K562 (cell line): ENCODE measurements around the gene MYB. TPM values are rescaled to one million over a fixed set of nuclear protein-coding genes. Genes with fewer than 3 reads are reported as not detected.
A peak's percentile ranks its signal among the peaks of the same experiment; 100 is the strongest.

Source experiments
- ATAC-seq: fragments of 200-7000 bp; cut with Tn5 transposase; 3 replicates; pipeline ENCODE4 v1.9.1; 2020; ENCODE audit warnings: moderate library complexity
- BruUV-seq: library from RNA; stranded (reverse); fragments of 400-500 nt; replicated peaks from 2 replicates; lab custom pipeline; 2021; lab: Mats Ljungman, UMichigan
- CTCF ChIA-PET: fragments of 300-600 bp; formaldehyde crosslinking; extraction: SDS; loops from one replicate; lab custom pipeline; 2021; ENCODE audit warnings: low intra/inter-chr PET ratio; lab: Yijun Ruan, JAX
- POLR2A ChIA-PET: fragments of 300-600, 350-650 bp; sonication (Branson Sonifier 250); formaldehyde crosslinking; extraction: SDS; loops from one replicate; lab custom pipeline; 2021; ENCODE audit warnings: antibody characterized with exemption, inconsistent platforms; lab: Yijun Ruan, JAX
- DNase-seq, 4 experiments: peaks; one replicate each; pipeline versions ENCODE4 v3.0.0 to v3.0.0-alpha.2; 2011 to 2018; ENCODE audit warnings: low spot score in 3 of 4, mixed read lengths in 3 of 4; ENCODE audit errors: extremely low read depth in 1 of 4
- FAIRE-seq: peaks from 2 replicates; lab custom pipeline; 2011; peaks lifted over from hg19 to GRCh38; lab: Jason Lieb, UNC
- H2AFZ ChIP-seq: 2 replicates; pipeline ENCODE4 v1.6.0; 2011; ENCODE audit warnings: low read depth, low read length, control low read depth, inconsistent platforms
- H3K27ac ChIP-seq: fragments of 200-600 bp; 3 replicates; pipeline ENCODE4 v1.8.0; 2011; ENCODE audit warnings: low read depth, mild to moderate bottlenecking, control low read depth, inconsistent platforms, low read length, moderate library complexity, mixed read lengths; ENCODE audit errors: extremely low read depth
- H3K27me3 ChIP-seq, 2 experiments: fragments of 300-600 bp in 1 of 2; 2 replicates in 1 of 2; 3 replicates in 1 of 2; pipeline versions ENCODE4 v1.6.0 to v1.8.0; 2011; ENCODE audit warnings: inconsistent platforms in 2 of 2, low read length in 2 of 2, mild to moderate bottlenecking in 1 of 2, mixed read lengths in 1 of 2, moderate library complexity in 1 of 2; ENCODE audit not compliant: control insufficient read depth in 2 of 2, insufficient read depth in 2 of 2
- H3K36me3 ChIP-seq: fragments of 300-600 bp; 3 replicates; pipeline ENCODE4 v1.8.0; 2011; ENCODE audit warnings: mild to moderate bottlenecking, low read length, inconsistent platforms; ENCODE audit not compliant: control insufficient read depth, insufficient read depth
- H3K4me1 ChIP-seq, 2 experiments: fragments of 200-600 bp in 1 of 2; replicated peaks in 1 of 2; 2 replicates in 1 of 2; 3 replicates in 1 of 2; pipeline versions ENCODE4 v1.5.1 to v1.8.0; 2011; ENCODE audit warnings: inconsistent platforms in 2 of 2, low read length in 2 of 2, mild to moderate bottlenecking in 1 of 2, mixed read lengths in 1 of 2, moderate library complexity in 1 of 2; ENCODE audit not compliant: control insufficient read depth in 2 of 2, insufficient read depth in 2 of 2
- H3K4me2 ChIP-seq: 2 replicates; pipeline ENCODE4 v1.6.1; 2011; ENCODE audit warnings: low read length, control low read depth, inconsistent platforms, mixed read lengths; ENCODE audit not compliant: insufficient read depth
- H3K4me3 ChIP-seq: fragments of 200-600 bp; sonication (generic), shearing (Covaris generic); 2 replicates; pipeline ENCODE4 v1.5.1; 2016; ENCODE audit warnings: control low read depth, inconsistent platforms
- H3K79me2 ChIP-seq: fragments of 200-600 bp; 3 replicates; pipeline ENCODE4 v1.8.0; 2011; ENCODE audit warnings: low read length, inconsistent platforms; ENCODE audit not compliant: control insufficient read depth, insufficient read depth
- H3K9ac ChIP-seq, 2 experiments: 2 replicates each; pipeline versions ENCODE4 v1.6.0 to v1.6.1; 2011; ENCODE audit warnings: low read depth in 2 of 2, low read length in 2 of 2, control low read depth in 1 of 2, inconsistent platforms in 1 of 2, mild to moderate bottlenecking in 1 of 2, mixed read lengths in 1 of 2; ENCODE audit not compliant: insufficient read depth in 1 of 2
- H3K9me1 ChIP-seq: one replicate; pipeline ENCODE4 v1.6.0; 2011; ENCODE audit warnings: inconsistent platforms, mild to moderate bottlenecking, low read length, moderate library complexity; ENCODE audit not compliant: control insufficient read depth, insufficient read depth
- H3K9me3 ChIP-seq: replicated peaks from 2 replicates; pipeline ENCODE4 v1.5.1; 2011; ENCODE audit warnings: low read depth, low read length, inconsistent platforms; ENCODE audit not compliant: control insufficient read depth, insufficient read depth
- H4K20me1 ChIP-seq: replicated peaks from 2 replicates; pipeline ENCODE4 v1.6.1; 2011; ENCODE audit warnings: low read length, inconsistent platforms, mixed read lengths; ENCODE audit not compliant: control insufficient read depth, insufficient read depth
- FOXA3 ChIP-seq, 2 experiments: fragments of 450-650 bp in 1 of 2; sonication (generic) in 1 of 2; formaldehyde crosslinking; IDR thresholded peaks in 1 of 2; conservative IDR thresholded peaks in 1 of 2; 2 replicates each; pipeline versions ENCODE4 v1.4.0 to v1.8.0; 2020 to 2022; ENCODE audit warnings: mild to moderate bottlenecking in 2 of 2, missing genetic modification reagents in 1 of 2
- FOXJ2 ChIP-seq: fragments of 200-800 bp; sonication (Bioruptor generic); IDR thresholded peaks from 2 replicates; pipeline ENCODE4 v1.6.1; 2016; ENCODE audit warnings: missing genetic modification characterization, missing compliant biosample characterization
- FOXP1 ChIP-seq: sonication (generic); formaldehyde crosslinking; IDR thresholded peaks from 2 replicates; pipeline ENCODE4 v1.8.0; 2022; ENCODE audit warnings: mild to moderate bottlenecking, missing genetic modification reagents
- HNRNPUL1 ChIP-seq: fragments of 200-400 bp; formaldehyde crosslinking; IDR thresholded peaks from 2 replicates; pipeline ENCODE4 v1.6.1; 2017; ENCODE audit warnings: low read length
- MED1 ChIP-seq: sonication (generic); formaldehyde crosslinking; IDR thresholded peaks from 2 replicates; pipeline ENCODE4 v1.8.1; 2023; ENCODE audit warnings: missing genetic modification reagents, borderline replicate concordance
- NFYB ChIP-seq: IDR thresholded peaks from 2 replicates; pipeline ENCODE4 v1.6.1; 2011; ENCODE audit warnings: mild to moderate bottlenecking, moderate library complexity; ENCODE audit not compliant: insufficient read length; ENCODE audit errors: extremely low read depth
- PHB2 ChIP-seq: fragments of 450-650 bp; IDR thresholded peaks from 2 replicates; pipeline ENCODE4 v1.6.1; 2017; ENCODE audit warnings: low read depth
- POLR2H ChIP-seq: IDR thresholded peaks from 2 replicates; pipeline ENCODE4 v1.6.1; 2016; ENCODE audit warnings: missing genetic modification characterization, low read depth, mild to moderate bottlenecking, control low read depth, missing compliant biosample characterization, moderate library complexity
- PREB ChIP-seq: sonication (generic); formaldehyde crosslinking; IDR thresholded peaks from 2 replicates; pipeline ENCODE4 v1.8.1; 2023; ENCODE audit warnings: mild to moderate bottlenecking, missing genetic modification reagents
- RBM25 ChIP-seq: fragments of 200-400 bp; formaldehyde crosslinking; IDR thresholded peaks from 2 replicates; pipeline ENCODE4 v1.6.1; 2018; ENCODE audit warnings: low read length, low read depth, moderate library complexity; ENCODE audit not compliant: severe bottlenecking
- SMAD3 ChIP-seq: fragments of 450-650 bp; formaldehyde crosslinking; conservative IDR thresholded peaks from 2 replicates; pipeline ENCODE4 v1.4.0; 2020; ENCODE audit warnings: mild to moderate bottlenecking
- SP1 ChIP-seq: sonication (generic); formaldehyde crosslinking; IDR thresholded peaks from 2 replicates; pipeline ENCODE4 v1.8.1; 2022; ENCODE audit warnings: mild to moderate bottlenecking, missing genetic modification reagents
- USF2 ChIP-seq: sonication (generic); formaldehyde crosslinking; IDR thresholded peaks from 2 replicates; pipeline ENCODE4 v1.5.0; 2020; ENCODE audit warnings: missing genetic modification reagents
- ZFX ChIP-seq: sonication (generic); formaldehyde crosslinking; IDR thresholded peaks from 2 replicates; pipeline ENCODE4 v1.8.0; 2022; ENCODE audit warnings: mild to moderate bottlenecking, missing genetic modification reagents, moderate library complexity
- ZNF184 ChIP-seq: sonication (generic); formaldehyde crosslinking; IDR thresholded peaks from 2 replicates; pipeline ENCODE4 v1.5.0; 2020; ENCODE audit warnings: missing genetic modification reagents
- in situ Hi-C: fragments of 300-500 bp; cut with MboI; formaldehyde crosslinking; loops from 4 replicates; pipeline ENCODE4 v1.15.0; 2018; ENCODE audit warnings: inconsistent platforms, mixed read lengths
- intact Hi-C: fragments of 100-400 bp; cut with micrococcal nuclease; formaldehyde crosslinking; loops from 2 replicates; pipeline ENCODE4 v1.14.2; 2022
- polyA plus RNA-seq, 8 experiments: library from polyadenylated mRNA; depleted of rRNA in 4 of 8; stranded (reverse) in 5 of 8; unstranded in 3 of 8; fragments of >200 nt; fragmentation: Nextera tagmentation in 2 of 8; fragmentation: Illumina TruSeq in 1 of 8; extraction: Ambion mirVana in 2 of 8; extraction: Trizol in 1 of 8; gene quantifications; 2 replicates each; pipeline versions ENCODE4 v1.2.1 to v1.2.3, GENCODE V29; 2011 to 2014; ENCODE audit warnings: inconsistent platforms in 1 of 8, missing spikeins in 1 of 8
- total RNA-seq, 7 experiments: library from RNA; depleted of rRNA in 6 of 7; stranded (reverse); fragments of >200 nt in 6 of 7; fragmentation: Illumina TruSeq in 2 of 7; extraction: Trizol in 2 of 7; gene quantifications; 2 replicates each; pipeline versions ENCODE4 v1.2.1 to v1.2.3, GENCODE V29; 2011 to 2021; ENCODE audit warnings: low replicate concordance in 1 of 7

The MYB gene
- total and polyA plus RNA-seq, 9 of the 15 experiments (the other 6 are each of a cell fraction or from before 2014, with no cell fraction given), result 35.8 to 218 (median 140) TPM

GRCh38 chr6:135173989-135174484, 7.1 kb upstream of the MYB start:
- CTCF ChIA-PET, result no interaction called here
- in situ Hi-C loops, result no loop called here
- no peak overlapping the region for H3K4me3 ChIP-seq
- ATAC-seq (peak; percentile 24), FAIRE-seq (no peak), DNase-seq (no peak)
- H3K27ac ChIP-seq, result peak overlapping the region; percentile 2; the same call in 1 of the 3 replicates
- intact Hi-C loops, result no loop called here
- no peaks in the 10 kb centered on the region for H3K9me3 ChIP-seq
- H3K9me1 ChIP-seq, result no peaks in the 10 kb centered on the region
- no peak overlapping the region for H2AFZ ChIP-seq
- no peak overlapping the region for H3K9ac ChIP-seq
- TF ChIP-seq ZNF184 (no peak), PHB2 (no peak), FOXP1 (CRISPR knock-in tag) (no peak), HNRNPUL1 (no peak), NFYB (no peak), PREB (CRISPR knock-in tag) (no peak), FOXA3 (CRISPR knock-in tag; conservative IDR thresholded peaks at IDR 0.05 in 1 of 2, IDR thresholded peaks at IDR 0.05 in 1 of 2) (0 out of 4 replicates have a peak, but pooled peaks of 1 of the 2 experiments have one; percentile 60), POLR2H (tag) (no peak), MED1 (CRISPR knock-in tag) (no peak), USF2 (no peak), RBM25 (no peak), ZFX (CRISPR knock-in tag) (peak; percentile 41; the same call in 1 of the 2 replicates), SP1 (0 out of 2 replicates have a peak, but pooled peaks have one; percentile 14), FOXJ2 (tag) (peak; percentile 52; the same call in 1 of the 2 replicates), SMAD3 (CRISPR knock-in tag) (no peak)
- no peaks in the 10 kb centered on the region for H4K20me1 ChIP-seq
- H3K79me2 ChIP-seq, result no peaks in the 10 kb centered on the region
- POLR2A ChIA-PET, result interaction anchor here (1.0 kb wide), 1 partner anchor 434 kb away, joined by 3 read pairs; no protein-coding TSS in a partner anchor
- H3K4me1 ChIP-seq, result peaks cover 12 to 18% of the 10 kb centered on the region in 2 experiments
- no peak overlapping the region for H3K4me2 ChIP-seq
- H3K27me3 ChIP-seq, result no peaks in the 10 kb centered on the region
- no peaks in the 10 kb centered on the region for H3K36me3 ChIP-seq
- no TSS peak for BruUV-seq
